ENCODE measurements around the gene TRAPPC3. TPM values are rescaled to one million over a fixed set of nuclear protein-coding genes. Genes with fewer than 3 reads are reported as not detected.

Gene TRAPPC3
- total RNA-seq, 1 donor from 2014 or later: 68.9 TPM

GRCh38 chr1:36176106-36176949 is 27.0 kb upstream of the TRAPPC3 start:
- H3K27ac Mint-ChIP-seq (ENCODE audit: unreplicated experiment): peak overlapping the region; percentile 60
- no peak overlapping the region for H3K4me3 Mint-ChIP-seq (ENCODE audit: unreplicated experiment)
- no peaks in the 10 kb centered on the region for H3K27me3 Mint-ChIP-seq (ENCODE audit: unreplicated experiment)
- H3K36me3 Mint-ChIP-seq (ENCODE audit: unreplicated experiment): peaks cover 38% of the 10 kb centered on the region
- no peaks in the 10 kb centered on the region for H3K9me3 Mint-ChIP-seq (ENCODE audit: unreplicated experiment)
- TF ChIP-seq CTCF (IDR thresholded peaks at IDR 0.05): no peak
- no peaks in the 10 kb centered on the region for H3K4me1 Mint-ChIP-seq (ENCODE audit: unreplicated experiment)
- DNase-seq (ENCODE audit: extremely low spot score, unreplicated experiment): no peak

GRCh38 chr1:36175137-36176095 is 26.1 kb upstream of the TRAPPC3 start:
- H3K27ac Mint-ChIP-seq (ENCODE audit: unreplicated experiment): peak overlapping the region; percentile 60
- H3K4me1 Mint-ChIP-seq (ENCODE audit: unreplicated experiment): no peaks in the 10 kb centered on the region
- H3K4me3 Mint-ChIP-seq (ENCODE audit: unreplicated experiment): no peak overlapping the region
- H3K36me3 Mint-ChIP-seq (ENCODE audit: unreplicated experiment): peaks cover 33% of the 10 kb centered on the region
- H3K9me3 Mint-ChIP-seq (ENCODE audit: unreplicated experiment): no peaks in the 10 kb centered on the region
- DNase-seq (ENCODE audit: extremely low spot score, unreplicated experiment): no peak
- no peak for TF ChIP-seq CTCF (IDR thresholded peaks at IDR 0.05)
- no peaks in the 10 kb centered on the region for H3K27me3 Mint-ChIP-seq (ENCODE audit: unreplicated experiment)

GRCh38 chr1:36174713-36175112 is 25.4 kb upstream of the TRAPPC3 start:
- H3K36me3 Mint-ChIP-seq (ENCODE audit: unreplicated experiment): peaks cover 26% of the 10 kb centered on the region
- H3K27ac Mint-ChIP-seq (ENCODE audit: unreplicated experiment): peak overlapping the region; percentile 60

DNA sequence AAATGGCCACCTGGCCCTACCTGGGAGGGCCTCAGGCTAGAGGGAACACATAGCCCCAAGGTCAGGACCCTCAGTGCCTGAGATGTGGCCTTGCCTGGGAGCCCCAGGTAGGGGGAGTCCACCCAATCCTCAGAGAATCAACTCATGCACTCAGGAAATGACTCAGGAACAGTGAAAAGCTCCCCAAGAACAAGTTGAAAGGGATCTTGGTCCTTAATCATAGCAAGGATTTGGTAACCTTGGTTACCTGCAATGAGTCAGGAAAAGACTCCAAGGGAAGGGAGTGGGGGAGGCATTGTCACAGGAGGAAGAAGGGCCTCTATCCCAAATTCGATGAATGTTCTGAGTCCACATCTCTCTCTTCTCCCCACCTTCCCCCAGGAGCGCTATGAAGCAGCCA is 23.7 kb upstream of the TRAPPC3 start:
- Mint-ChIP-seq H3K27me3 (ENCODE audit: unreplicated experiment) (no peaks in the 10 kb centered on the region), H3K4me1 (ENCODE audit: unreplicated experiment) (peaks cover 3% of the 10 kb centered on the region), H3K4me3 (ENCODE audit: unreplicated experiment) (no peak overlapping the region), H3K9me3 (ENCODE audit: unreplicated experiment) (no peaks in the 10 kb centered on the region), H3K36me3 (ENCODE audit: unreplicated experiment) (peaks cover 29% of the 10 kb centered on the region), H3K27ac (ENCODE audit: unreplicated experiment) (peak overlapping the region; percentile 41)
- DNase-seq (ENCODE audit: extremely low spot score, unreplicated experiment): no peak
- no peak for TF ChIP-seq CTCF (IDR thresholded peaks at IDR 0.05)

More at GRCh38 chr1:36174713-36175112, 25.4 kb upstream of the TRAPPC3 start:
- no peaks in the 10 kb centered on the region for H3K9me3 Mint-ChIP-seq (ENCODE audit: unreplicated experiment)
- no peaks in the 10 kb centered on the region for H3K27me3 Mint-ChIP-seq (ENCODE audit: unreplicated experiment)
- H3K4me1 Mint-ChIP-seq (ENCODE audit: unreplicated experiment): no peaks in the 10 kb centered on the region
- TF ChIP-seq CTCF (IDR thresholded peaks at IDR 0.05): no peak
- no peak overlapping the region for H3K4me3 Mint-ChIP-seq (ENCODE audit: unreplicated experiment)
- DNase-seq (ENCODE audit: extremely low spot score, unreplicated experiment): no peak
